ENCODE results near the gene CAND1.

The CAND1 gene

GRCh38 chr12:67344979-67345710 lies 76.0 kb downstream of the CAND1 start:
- DNase-seq (ENCODE audit: low read depth), result no peak

DNA sequence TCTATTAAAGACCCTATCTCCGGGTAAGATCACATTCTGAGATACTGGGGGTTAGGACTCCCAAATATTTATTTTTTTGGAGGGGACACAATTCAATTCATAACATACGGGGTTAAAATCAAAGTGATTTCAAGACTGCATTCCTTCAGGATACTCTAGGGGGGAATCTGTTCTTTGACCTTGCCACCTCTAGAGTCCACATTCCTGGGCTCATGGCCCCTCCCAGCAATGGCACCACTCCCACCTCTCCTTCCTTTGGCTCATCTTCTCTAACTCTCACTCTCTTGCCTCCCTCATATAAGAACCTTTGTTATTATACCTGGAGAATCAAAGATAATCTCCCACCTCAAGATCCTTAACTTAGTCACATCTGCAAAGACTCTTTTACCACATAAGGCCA lies 79.5 kb downstream of the CAND1 start:
- DNase-seq (ENCODE audit: low read depth), result no peak

GRCh38 chr12:67352682-67353081 lies 83.5 kb downstream of the CAND1 start:
- DNase-seq (ENCODE audit: low read depth), result no peak

- no peak for DNase-seq (ENCODE audit: low read depth)
Observed at GRCh38 chr12:67354322-67354721, 85.2 kb downstream of the CAND1 start.

GRCh38 chr12:67354966-67355365 lies 85.8 kb downstream of the CAND1 start:
- DNase-seq (ENCODE audit: low read depth), result no peak

DNA sequence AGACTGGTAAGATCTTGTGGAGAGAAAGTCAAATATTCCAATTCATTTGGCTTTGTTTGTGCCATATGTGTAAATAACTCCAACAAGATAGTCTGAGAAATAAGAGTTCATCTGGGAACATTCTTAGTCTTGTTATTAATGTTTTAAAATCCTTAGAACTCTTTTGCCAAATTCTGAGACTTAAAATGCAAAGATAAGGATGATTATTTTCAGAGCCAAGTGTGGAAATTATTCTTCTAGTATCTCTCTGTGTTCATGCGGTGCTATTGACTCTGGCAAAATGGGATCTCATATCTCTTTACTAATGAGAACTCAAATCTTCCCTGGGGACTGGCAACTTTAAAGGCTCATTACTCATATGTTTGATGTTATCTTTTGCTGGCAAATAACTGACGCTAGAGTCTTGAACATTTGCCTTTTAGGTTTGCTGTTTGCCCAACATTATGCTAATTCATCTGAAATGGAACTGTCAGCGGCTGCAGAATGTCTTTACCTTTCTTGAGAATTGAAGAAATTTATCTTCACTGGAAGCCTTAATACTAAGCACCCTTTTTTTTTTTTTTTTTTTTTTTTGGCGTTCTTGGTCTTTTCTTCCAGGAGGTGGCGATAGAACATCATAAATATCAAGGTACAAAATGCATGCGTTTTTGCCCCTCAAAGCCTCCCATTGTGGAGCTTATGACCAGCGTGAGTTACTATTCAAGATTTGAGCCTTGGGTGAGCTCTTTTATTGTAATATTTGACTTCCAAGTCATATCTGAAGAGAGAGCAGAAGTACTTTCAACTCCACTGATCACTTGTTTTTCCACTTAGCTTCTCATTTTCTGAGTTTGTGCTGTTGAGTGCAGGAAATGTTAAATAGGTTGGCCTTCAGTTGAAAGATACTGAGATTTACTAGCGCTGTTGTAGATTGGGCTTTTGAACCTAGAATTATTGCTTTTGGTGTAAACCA lies 86.5 kb downstream of the CAND1 start:
- no peak for DNase-seq (ENCODE audit: low read depth)

DNA sequence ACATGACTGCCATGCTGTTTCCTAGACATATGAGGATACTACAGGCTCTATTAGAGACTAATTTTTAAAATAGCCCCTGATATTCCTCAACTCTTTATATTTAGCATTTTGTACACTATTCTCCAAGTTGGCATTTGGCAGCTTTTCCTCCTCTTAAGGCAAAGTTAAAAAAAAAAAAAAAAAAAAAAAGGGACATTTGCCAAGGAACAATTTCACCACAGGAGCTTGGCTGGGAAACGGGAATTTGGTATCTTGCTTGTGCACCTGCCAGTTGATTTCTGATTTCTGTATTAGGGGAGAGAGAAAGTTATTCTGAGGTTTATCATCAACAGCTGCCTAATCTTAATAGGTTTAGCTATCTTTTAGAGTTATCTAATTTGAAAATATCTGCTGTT lies 87.2 kb downstream of the CAND1 start:
- no peak for DNase-seq (ENCODE audit: low read depth)

DNA sequence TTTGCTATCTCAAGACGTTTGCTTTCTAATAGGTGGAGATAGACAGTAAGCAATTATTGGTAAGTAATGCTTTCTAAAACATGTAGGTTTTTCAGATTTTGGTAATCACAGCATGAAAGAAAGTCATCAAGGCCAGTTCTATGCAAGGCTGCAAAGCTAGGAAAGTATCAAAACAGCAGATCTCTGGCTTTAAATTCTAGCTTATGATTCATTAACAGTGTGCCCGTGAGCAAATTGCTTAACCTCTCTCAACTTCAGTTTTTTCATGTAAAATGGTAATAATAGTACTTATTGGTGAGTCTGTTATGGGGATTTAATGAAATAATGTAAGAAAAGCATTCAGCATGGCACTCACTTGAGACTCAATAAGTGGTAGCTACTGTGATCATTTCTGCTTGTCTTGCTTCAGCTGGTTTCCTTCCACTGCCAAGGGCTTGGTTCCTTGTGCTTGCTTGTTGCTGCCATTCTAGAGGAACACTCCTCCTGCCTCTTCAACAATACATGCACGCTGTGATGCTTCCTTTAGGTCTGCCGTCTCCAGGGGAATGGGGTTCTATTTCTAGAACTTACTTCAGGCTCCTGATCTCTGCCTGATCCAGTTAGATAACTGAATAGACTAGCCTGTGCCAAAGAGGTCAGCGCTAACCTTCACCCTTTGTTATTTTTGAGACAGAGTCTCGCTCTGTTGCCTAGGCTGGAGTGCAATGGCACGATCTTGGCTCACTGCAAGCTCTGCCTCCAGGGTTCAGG lies 88.4 kb downstream of the CAND1 start:
- DNase-seq (ENCODE audit: low read depth), result no peak

DNA sequence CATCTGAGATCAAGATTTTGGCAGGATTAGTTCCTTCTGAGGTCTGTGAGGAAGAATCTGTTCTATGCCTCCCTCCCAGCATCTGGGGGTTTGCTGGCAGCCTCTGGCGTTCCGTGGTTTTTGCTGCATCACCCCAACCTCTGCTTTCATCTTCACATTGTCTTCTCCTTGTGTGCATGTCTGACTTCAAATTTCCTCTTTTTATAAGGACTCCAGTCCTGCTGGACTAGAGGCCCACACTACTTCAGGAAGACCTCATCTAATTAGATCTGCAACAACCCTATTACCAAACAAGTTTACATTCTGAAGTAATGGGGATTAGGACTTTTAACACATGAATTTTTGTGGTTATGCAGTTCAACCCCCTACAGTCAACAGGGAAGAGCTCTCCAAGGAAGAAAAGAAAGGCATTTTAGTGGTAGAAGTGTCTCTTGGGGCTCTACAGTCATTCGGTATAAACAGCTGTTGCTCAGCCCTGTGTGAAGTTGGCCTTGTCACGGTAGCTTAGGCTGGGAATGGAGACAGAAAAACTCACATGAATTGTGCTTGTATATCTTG lies 89.7 kb downstream of the CAND1 start:
- DNase-seq (ENCODE audit: low read depth), result no peak

GRCh38 chr12:67362526-67362925 lies 93.4 kb downstream of the CAND1 start:
- no peak for DNase-seq (ENCODE audit: low read depth)

DNA sequence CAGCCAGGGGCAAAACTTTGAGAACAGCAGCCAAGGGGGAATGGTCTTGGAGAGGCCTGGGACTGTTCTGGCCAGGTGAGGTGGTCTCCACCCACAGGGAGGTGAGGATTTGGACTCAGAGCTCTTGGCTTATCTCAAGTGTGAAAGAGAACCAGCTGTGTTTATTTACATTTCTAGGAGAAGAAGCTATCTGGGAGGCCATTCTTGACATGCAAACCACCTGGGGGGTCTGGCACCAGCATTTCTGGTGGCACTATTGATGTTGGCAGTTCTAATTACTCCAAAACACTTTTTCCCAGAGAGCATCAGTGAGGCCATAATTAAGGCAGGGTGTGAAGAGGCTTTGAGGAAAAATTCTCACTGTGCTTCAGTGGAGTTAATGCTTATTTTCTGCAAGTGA lies 95.1 kb downstream of the CAND1 start:
- no peak for DNase-seq (ENCODE audit: low read depth)

DNA sequence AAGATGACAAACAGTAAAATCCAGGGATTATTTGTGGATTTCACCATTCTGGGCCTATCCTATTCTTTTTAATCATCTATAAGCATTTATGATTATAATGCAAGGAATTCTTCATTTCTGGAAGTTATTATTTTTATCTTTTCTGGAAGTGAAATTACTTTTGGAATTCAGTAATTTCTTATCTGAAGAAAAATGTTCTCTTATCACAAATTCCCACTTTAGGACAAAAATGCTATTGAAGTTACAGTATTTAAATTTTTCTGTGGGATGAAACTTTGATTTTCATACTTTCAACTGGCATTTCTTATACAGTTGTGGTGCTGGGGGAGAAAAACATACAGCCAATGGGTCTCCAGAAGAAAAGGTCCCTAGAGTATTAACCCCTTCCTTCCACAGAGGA lies 96.0 kb downstream of the CAND1 start:
- no peak for DNase-seq (ENCODE audit: low read depth)

GRCh38 chr12:67367843-67368242 lies 98.7 kb downstream of the CAND1 start:
- DNase-seq (ENCODE audit: low read depth), result no peak
